AG10803 (cell line): Measurements from ENCODE around the gene SLC22A15.

Experiments used
- DNase-seq: peaks from one replicate; pipeline ENCODE4 v3.0.0; 2010; ENCODE audit warnings: low read depth
- H3K4me3 ChIP-seq: 2 replicates; pipeline ENCODE4 v1.5.1; 2011; ENCODE audit warnings: mild to moderate bottlenecking, low read length, control low read depth
- TF ChIP-seq, protein P1 (sequence below): conservative IDR thresholded peaks from 2 replicates; pipeline ENCODE4 v1.5.1; 2011; ENCODE audit warnings: mild to moderate bottlenecking, low read length, control low read depth, inconsistent platforms

SLC22A15 gene

DNA sequence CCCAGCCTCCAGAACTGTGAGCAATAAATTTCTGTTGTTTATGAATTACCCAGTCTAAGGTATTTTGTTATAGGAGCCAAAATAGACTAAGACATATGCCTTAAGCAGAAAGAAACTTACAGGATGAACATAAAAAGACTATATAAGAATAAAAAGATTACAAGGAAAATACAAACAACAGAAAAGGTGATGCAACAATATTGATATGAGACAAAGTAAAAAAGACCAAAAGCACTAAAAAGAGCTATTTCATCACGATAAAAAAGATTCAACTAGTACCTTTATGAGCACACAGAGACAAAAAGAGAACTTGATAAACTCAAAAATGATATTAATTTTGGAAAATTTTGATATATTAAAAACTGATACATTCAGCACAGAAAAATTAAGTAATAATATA is 3.2 kb upstream of the SLC22A15 start:
- TF ChIP-seq, protein P1, sequence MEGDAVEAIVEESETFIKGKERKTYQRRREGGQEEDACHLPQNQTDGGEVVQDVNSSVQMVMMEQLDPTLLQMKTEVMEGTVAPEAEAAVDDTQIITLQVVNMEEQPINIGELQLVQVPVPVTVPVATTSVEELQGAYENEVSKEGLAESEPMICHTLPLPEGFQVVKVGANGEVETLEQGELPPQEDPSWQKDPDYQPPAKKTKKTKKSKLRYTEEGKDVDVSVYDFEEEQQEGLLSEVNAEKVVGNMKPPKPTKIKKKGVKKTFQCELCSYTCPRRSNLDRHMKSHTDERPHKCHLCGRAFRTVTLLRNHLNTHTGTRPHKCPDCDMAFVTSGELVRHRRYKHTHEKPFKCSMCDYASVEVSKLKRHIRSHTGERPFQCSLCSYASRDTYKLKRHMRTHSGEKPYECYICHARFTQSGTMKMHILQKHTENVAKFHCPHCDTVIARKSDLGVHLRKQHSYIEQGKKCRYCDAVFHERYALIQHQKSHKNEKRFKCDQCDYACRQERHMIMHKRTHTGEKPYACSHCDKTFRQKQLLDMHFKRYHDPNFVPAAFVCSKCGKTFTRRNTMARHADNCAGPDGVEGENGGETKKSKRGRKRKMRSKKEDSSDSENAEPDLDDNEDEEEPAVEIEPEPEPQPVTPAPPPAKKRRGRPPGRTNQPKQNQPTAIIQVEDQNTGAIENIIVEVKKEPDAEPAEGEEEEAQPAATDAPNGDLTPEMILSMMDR = no peak
- no peak overlapping the region for H3K4me3 ChIP-seq
- DNase-seq = no peak

DNA sequence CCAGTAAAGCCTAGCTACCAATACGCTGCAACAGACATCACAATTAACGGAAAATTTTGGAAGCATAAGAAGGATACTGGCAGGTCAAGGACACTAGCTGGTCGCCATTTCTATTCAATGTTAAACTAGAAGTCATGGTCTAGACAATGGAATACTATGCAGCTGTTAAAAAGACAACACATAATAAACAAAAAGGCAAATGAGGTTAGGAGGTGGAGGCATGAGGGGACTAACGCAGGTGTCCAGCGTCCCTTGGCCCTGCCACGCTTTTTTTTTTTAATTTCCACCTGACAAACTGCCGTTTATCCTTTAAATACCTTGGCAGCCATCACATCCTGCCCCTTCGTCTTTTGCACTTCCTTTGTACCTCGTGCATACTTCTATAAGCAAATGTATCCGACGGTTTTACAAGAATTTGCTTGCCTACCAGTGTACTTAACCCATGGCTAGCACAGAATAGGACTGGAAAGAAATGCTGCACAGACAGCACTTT is 698 bp upstream of the SLC22A15 start:
- H3K4me3 ChIP-seq = peak overlapping the region; percentile 75
- TF ChIP-seq, protein P1 = no peak
- no peak for DNase-seq

DNA sequence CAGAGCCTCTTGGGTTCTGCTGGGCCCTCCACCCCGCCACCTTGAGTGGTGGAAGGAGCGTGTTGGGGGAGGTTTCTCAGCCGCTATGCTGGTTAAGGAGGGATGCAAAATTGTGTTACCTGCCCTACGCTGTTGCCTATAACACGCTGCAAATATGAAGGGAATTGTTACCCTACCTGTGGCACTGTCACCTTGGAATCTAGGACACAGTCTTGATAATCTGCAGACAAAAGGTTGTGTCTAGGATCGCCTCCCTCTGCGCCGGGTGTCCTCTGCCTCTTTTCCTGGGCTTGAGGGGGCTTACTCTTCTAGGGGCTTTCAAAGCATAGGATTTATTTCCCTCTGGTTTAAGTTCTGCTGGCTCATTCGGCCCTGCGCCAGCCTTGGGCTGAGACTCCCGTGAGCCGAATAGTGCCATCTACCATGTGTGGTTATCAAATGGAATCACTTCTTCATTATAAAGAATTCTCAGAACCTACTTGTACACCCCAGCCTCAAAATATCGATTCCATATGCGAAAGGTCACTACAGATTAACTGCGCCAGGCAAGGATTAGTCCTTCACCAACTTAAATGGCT is 697 bp downstream of the SLC22A15 start:
- TF ChIP-seq, protein P1 = no peak
- DNase-seq = peak; percentile 25
- H3K4me3 ChIP-seq = peak overlapping the region; percentile 75

- TF ChIP-seq, protein P1 = no peak
- H3K4me3 ChIP-seq = peak overlapping the region; percentile 75
- peak; percentile 98 for DNase-seq
These were observed 1.4 kb downstream of the SLC22A15 start for GRCh38 chr1:115977499-115978258.

GRCh38 chr1:115978292-115978941 is 2.1 kb downstream of the SLC22A15 start:
- TF ChIP-seq, protein P1 = no peak
- no peak for DNase-seq
- H3K4me3 ChIP-seq = peak overlapping the region; percentile 75

DNA sequence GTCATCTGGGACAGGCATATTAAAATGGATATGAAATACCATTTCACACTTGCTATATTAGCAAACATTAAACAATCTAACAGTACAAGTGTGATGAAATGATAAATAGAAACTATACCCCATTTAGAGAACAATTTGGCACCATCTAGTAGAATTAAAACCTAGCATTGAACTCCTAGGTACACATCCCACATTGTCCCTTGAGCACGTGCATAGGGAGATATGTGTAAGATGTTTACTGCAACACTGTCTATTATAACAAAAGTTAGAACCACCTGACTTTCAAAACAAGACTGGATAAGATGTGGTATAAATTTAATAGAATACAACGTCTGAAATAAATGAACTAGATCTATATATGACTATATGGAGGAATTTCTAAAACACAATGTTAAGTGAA is 3.8 kb downstream of the SLC22A15 start:
- no peak for DNase-seq

More for the DNA sequence above, 3.8 kb downstream of the SLC22A15 start:
- TF ChIP-seq, protein P1 = no peak
- no peak overlapping the region for H3K4me3 ChIP-seq
